ENCODE measurements around the gene HSPD1.

HSPD1 gene

GRCh38 chr2:197515315-197515738 is 15.7 kb upstream of the HSPD1 start:
- H3K4me3 ChIP-seq (ENCODE audit: low read length), result peak overlapping the region; percentile 68; the same call in 1 of the 2 replicates
- H3K9me3 ChIP-seq (ENCODE audit: control insufficient read depth, insufficient read depth, low read length), result no peaks in the 10 kb centered on the region
- H3K36me3 ChIP-seq (ENCODE audit: control insufficient read depth, insufficient read depth, low read length), result no peaks in the 10 kb centered on the region
- H3K4me1 ChIP-seq (ENCODE audit: control insufficient read depth, insufficient read depth, low read length), result no peaks in the 10 kb centered on the region; the same call in 1 of the 2 replicates
- H3K27me3 ChIP-seq (ENCODE audit: control insufficient read depth, insufficient read depth, low read length), result no peaks in the 10 kb centered on the region
- no CpG with 5 or more reads among the region's 16 CpGs for WGBS (ENCODE audit: insufficient coverage, insufficient read length)
- no peak for DNase-seq (ENCODE audit: low read depth, low spot score)
- H3K27ac ChIP-seq (ENCODE audit: low read length), result no peak overlapping the region

- no peak for DNase-seq (ENCODE audit: low read depth, low spot score)
- Histone ChIP-seq H3K27ac (ENCODE audit: low read length) (no peak overlapping the region), H3K4me1 (ENCODE audit: control insufficient read depth, insufficient read depth, low read length) (no peaks in the 10 kb centered on the region; the same call in 1 of the 2 replicates), H3K27me3 (ENCODE audit: control insufficient read depth, insufficient read depth, low read length) (no peaks in the 10 kb centered on the region), H3K4me3 (ENCODE audit: low read length) (no peak overlapping the region), H3K9me3 (ENCODE audit: control insufficient read depth, insufficient read depth, low read length) (no peaks in the 10 kb centered on the region), H3K36me3 (ENCODE audit: control insufficient read depth, insufficient read depth, low read length) (no peaks in the 10 kb centered on the region)
- WGBS (ENCODE audit: insufficient coverage, insufficient read length), result no CpG with 5 or more reads among the region's 3 CpGs
These were observed 15.1 kb upstream of the HSPD1 start for GRCh38 chr2:197514754-197515153.

- H3K27ac ChIP-seq (ENCODE audit: low read length), result no peak overlapping the region
- H3K27me3 ChIP-seq (ENCODE audit: control insufficient read depth, insufficient read depth, low read length), result no peaks in the 10 kb centered on the region
- no peak overlapping the region for H3K4me3 ChIP-seq (ENCODE audit: low read length)
- no peaks in the 10 kb centered on the region for H3K9me3 ChIP-seq (ENCODE audit: control insufficient read depth, insufficient read depth, low read length)
- WGBS (ENCODE audit: insufficient coverage, insufficient read length), result no CpG with 5 or more reads among the region's 5 CpGs
- H3K36me3 ChIP-seq (ENCODE audit: control insufficient read depth, insufficient read depth, low read length), result no peaks in the 10 kb centered on the region
- DNase-seq (ENCODE audit: low read depth, low spot score), result no peak
- H3K4me1 ChIP-seq (ENCODE audit: control insufficient read depth, insufficient read depth, low read length), result no peaks in the 10 kb centered on the region; the same call in 1 of the 2 replicates
These were observed 14.3 kb upstream of the HSPD1 start for GRCh38 chr2:197513915-197514314.

GRCh38 chr2:197506658-197507057 is 7.0 kb upstream of the HSPD1 start:
- peaks cover 6% of the 10 kb centered on the region for H3K36me3 ChIP-seq (ENCODE audit: control insufficient read depth, insufficient read depth, low read length)
- no CpG with 5 or more reads among the region's 5 CpGs for WGBS (ENCODE audit: insufficient coverage, insufficient read length)

GRCh38 chr2:197504512-197504911 is 4.9 kb upstream of the HSPD1 start:
- no peaks in the 10 kb centered on the region for H3K9me3 ChIP-seq (ENCODE audit: control insufficient read depth, insufficient read depth, low read length)
- peaks cover 6% of the 10 kb centered on the region for H3K36me3 ChIP-seq (ENCODE audit: control insufficient read depth, insufficient read depth, low read length)
- no peak overlapping the region for H3K27ac ChIP-seq (ENCODE audit: low read length)
- no peak for DNase-seq (ENCODE audit: low read depth, low spot score)
- no peaks in the 10 kb centered on the region for H3K27me3 ChIP-seq (ENCODE audit: control insufficient read depth, insufficient read depth, low read length)
- WGBS (ENCODE audit: insufficient coverage, insufficient read length), result no CpG with 5 or more reads among the region's 6 CpGs
- no peaks in the 10 kb centered on the region for H3K4me1 ChIP-seq (ENCODE audit: control insufficient read depth, insufficient read depth, low read length)
- no peak overlapping the region for H3K4me3 ChIP-seq (ENCODE audit: low read length)

More at GRCh38 chr2:197506658-197507057, 7.0 kb upstream of the HSPD1 start:
- H3K4me3 ChIP-seq (ENCODE audit: low read length), result no peak overlapping the region
- no peaks in the 10 kb centered on the region for H3K27me3 ChIP-seq (ENCODE audit: control insufficient read depth, insufficient read depth, low read length)
- H3K9me3 ChIP-seq (ENCODE audit: control insufficient read depth, insufficient read depth, low read length), result no peaks in the 10 kb centered on the region
- no peak overlapping the region for H3K27ac ChIP-seq (ENCODE audit: low read length)
- no peak for DNase-seq (ENCODE audit: low read depth, low spot score)
- H3K4me1 ChIP-seq (ENCODE audit: control insufficient read depth, insufficient read depth, low read length), result no peaks in the 10 kb centered on the region

- peaks cover 6% of the 10 kb centered on the region for H3K36me3 ChIP-seq (ENCODE audit: control insufficient read depth, insufficient read depth, low read length)
- H3K4me3 ChIP-seq (ENCODE audit: low read length), result no peak overlapping the region
- H3K9me3 ChIP-seq (ENCODE audit: control insufficient read depth, insufficient read depth, low read length), result no peaks in the 10 kb centered on the region
- no peak overlapping the region for H3K27ac ChIP-seq (ENCODE audit: low read length)
- no peaks in the 10 kb centered on the region for H3K27me3 ChIP-seq (ENCODE audit: control insufficient read depth, insufficient read depth, low read length)
- no peaks in the 10 kb centered on the region for H3K4me1 ChIP-seq (ENCODE audit: control insufficient read depth, insufficient read depth, low read length)
- no CpG with 5 or more reads among the region's 2 CpGs for WGBS (ENCODE audit: insufficient coverage, insufficient read length)
- no peak for DNase-seq (ENCODE audit: low read depth, low spot score)
These were observed 4.4 kb upstream of the HSPD1 start for GRCh38 chr2:197504000-197504399.

- WGBS (ENCODE audit: insufficient coverage, insufficient read length), result no CpG with 5 or more reads among the region's 4 CpGs
- H3K4me1 ChIP-seq (ENCODE audit: control insufficient read depth, insufficient read depth, low read length), result 0 out of 2 replicates have a peak, but pooled peaks cover under 1% of the 10 kb centered on the region
- no peak for DNase-seq (ENCODE audit: low read depth, low spot score)
- no peak overlapping the region for H3K4me3 ChIP-seq (ENCODE audit: low read length)
- peaks cover 6% of the 10 kb centered on the region for H3K36me3 ChIP-seq (ENCODE audit: control insufficient read depth, insufficient read depth, low read length)
- H3K9me3 ChIP-seq (ENCODE audit: control insufficient read depth, insufficient read depth, low read length), result no peaks in the 10 kb centered on the region
- H3K27me3 ChIP-seq (ENCODE audit: control insufficient read depth, insufficient read depth, low read length), result no peaks in the 10 kb centered on the region
- no peak overlapping the region for H3K27ac ChIP-seq (ENCODE audit: low read length)
These were observed 3.0 kb upstream of the HSPD1 start for GRCh38 chr2:197502685-197503084.

GRCh38 chr2:197502201-197502600 is 2.6 kb upstream of the HSPD1 start:
- Histone ChIP-seq H3K27ac (ENCODE audit: low read length) (no peak overlapping the region), H3K4me1 (ENCODE audit: control insufficient read depth, insufficient read depth, low read length) (0 out of 2 replicates have a peak, but pooled peaks cover 1% of the 10 kb centered on the region), H3K9me3 (ENCODE audit: control insufficient read depth, insufficient read depth, low read length) (no peaks in the 10 kb centered on the region), H3K27me3 (ENCODE audit: control insufficient read depth, insufficient read depth, low read length) (no peaks in the 10 kb centered on the region), H3K36me3 (ENCODE audit: control insufficient read depth, insufficient read depth, low read length) (peaks cover 6% of the 10 kb centered on the region), H3K4me3 (ENCODE audit: low read length) (no peak overlapping the region)
- no CpG with 5 or more reads among the region's 4 CpGs for WGBS (ENCODE audit: insufficient coverage, insufficient read length)
- no peak for DNase-seq (ENCODE audit: low read depth, low spot score)

GRCh38 chr2:197500503-197501131 is 977 bp upstream of the HSPD1 start:
- no peaks in the 10 kb centered on the region for H3K27me3 ChIP-seq (ENCODE audit: control insufficient read depth, insufficient read depth, low read length)
- H3K4me3 ChIP-seq (ENCODE audit: low read length), result peak overlapping the region; percentile 93
- no peaks in the 10 kb centered on the region for H3K9me3 ChIP-seq (ENCODE audit: control insufficient read depth, insufficient read depth, low read length)
- no peak for DNase-seq (ENCODE audit: low read depth, low spot score)
- WGBS (ENCODE audit: insufficient coverage, insufficient read length), result no CpG with 5 or more reads among the region's 30 CpGs
- no peak overlapping the region for H3K27ac ChIP-seq (ENCODE audit: low read length)
- peaks cover 9% of the 10 kb centered on the region for H3K36me3 ChIP-seq (ENCODE audit: control insufficient read depth, insufficient read depth, low read length)
- 0 out of 2 replicates have a peak, but pooled peaks cover 1% of the 10 kb centered on the region for H3K4me1 ChIP-seq (ENCODE audit: control insufficient read depth, insufficient read depth, low read length)

GRCh38 chr2:197498937-197499593 is 575 bp downstream of the HSPD1 start:
- no peak overlapping the region for H3K27ac ChIP-seq (ENCODE audit: low read length)
- no peaks in the 10 kb centered on the region for H3K9me3 ChIP-seq (ENCODE audit: control insufficient read depth, insufficient read depth, low read length)
- no peak for DNase-seq (ENCODE audit: low read depth, low spot score)
- H3K4me1 ChIP-seq (ENCODE audit: control insufficient read depth, insufficient read depth, low read length), result 0 out of 2 replicates have a peak, but pooled peaks cover 1% of the 10 kb centered on the region
- peak overlapping the region; percentile 93 for H3K4me3 ChIP-seq (ENCODE audit: low read length)
- H3K36me3 ChIP-seq (ENCODE audit: control insufficient read depth, insufficient read depth, low read length), result peaks cover 8% of the 10 kb centered on the region
- no peaks in the 10 kb centered on the region for H3K27me3 ChIP-seq (ENCODE audit: control insufficient read depth, insufficient read depth, low read length)
- WGBS (ENCODE audit: insufficient coverage, insufficient read length), result no CpG with 5 or more reads among the region's 46 CpGs
